ENCODE measurements around the gene MTF2.
"Not testable (repeated sequence)": the region's sequence is repeated elsewhere in the genome, so short reads cannot be mapped to it uniquely, and the experiment has no call there.

The MTF2 gene

GRCh38 chr1:93078986-93079654 lies at the start of gene MTF2:
Gene MTF2, plus strand, starts transcription at chr1:93079283. Its CDS starts 244 bp downstream, at chr1:93079527.
- peak; percentile 90 for DNase-seq (ENCODE audit: low read depth)

DNA sequence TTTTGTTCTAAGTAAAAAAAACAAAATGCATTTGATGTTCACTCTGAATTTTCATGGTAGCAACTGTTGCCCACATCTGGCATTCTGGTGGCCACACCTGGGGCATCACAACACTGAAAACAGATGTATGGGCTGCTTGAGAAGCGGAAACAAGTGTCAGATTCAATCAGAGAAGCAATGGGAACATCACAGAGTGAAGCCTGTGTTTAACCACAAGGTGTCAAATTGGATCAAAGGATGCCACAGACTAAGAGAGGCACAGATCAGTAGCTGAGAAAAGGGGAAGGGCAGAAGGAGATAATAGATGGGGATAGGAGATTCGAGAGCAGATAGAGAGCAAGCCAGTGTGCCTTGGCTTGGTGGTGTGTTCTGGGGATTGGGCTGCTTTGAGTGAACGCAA lies 49.8 kb upstream of the MTF2 start:
- no peak for DNase-seq (ENCODE audit: low read depth)

DNA sequence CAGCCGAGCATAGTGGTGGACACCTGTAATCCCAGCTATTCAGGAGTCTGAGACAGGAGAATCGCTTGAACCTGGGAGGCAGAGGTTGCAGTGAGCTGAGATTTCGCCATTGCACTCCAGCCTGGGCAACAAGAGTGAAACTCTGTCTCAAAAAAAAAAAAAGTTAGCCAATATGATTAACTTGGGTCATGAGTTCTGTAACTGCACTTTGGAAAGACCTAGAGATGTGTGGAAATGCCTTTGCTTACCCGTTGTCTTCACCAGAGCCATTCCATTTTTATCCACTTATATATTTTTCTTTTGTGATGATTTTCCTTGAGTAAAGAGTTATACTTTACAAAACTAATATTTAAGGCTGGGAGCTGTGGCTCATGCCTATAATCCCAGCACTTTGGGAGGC lies 48.9 kb upstream of the MTF2 start:
- DNase-seq (ENCODE audit: low read depth) = not testable (repeated sequence)

DNA sequence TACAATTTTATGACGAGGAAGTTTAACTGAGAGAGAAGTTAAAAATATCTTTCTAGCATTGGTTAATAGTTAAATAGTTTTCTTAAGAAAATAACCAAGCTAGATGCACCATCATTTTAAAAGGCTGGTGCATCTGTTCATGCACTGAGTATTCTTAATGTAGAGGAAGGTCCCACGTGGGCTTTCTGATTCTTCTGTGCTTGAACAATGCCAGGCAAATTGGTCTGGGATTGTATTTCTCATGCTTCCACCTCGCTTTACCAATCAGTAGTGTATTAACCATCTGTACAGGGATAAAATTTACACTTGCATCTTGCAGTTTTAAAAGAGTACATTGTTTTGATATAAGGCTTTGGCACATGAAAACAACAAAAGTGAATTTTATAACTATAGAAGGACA lies 47.4 kb upstream of the MTF2 start:
- DNase-seq (ENCODE audit: low read depth) = no peak

DNA sequence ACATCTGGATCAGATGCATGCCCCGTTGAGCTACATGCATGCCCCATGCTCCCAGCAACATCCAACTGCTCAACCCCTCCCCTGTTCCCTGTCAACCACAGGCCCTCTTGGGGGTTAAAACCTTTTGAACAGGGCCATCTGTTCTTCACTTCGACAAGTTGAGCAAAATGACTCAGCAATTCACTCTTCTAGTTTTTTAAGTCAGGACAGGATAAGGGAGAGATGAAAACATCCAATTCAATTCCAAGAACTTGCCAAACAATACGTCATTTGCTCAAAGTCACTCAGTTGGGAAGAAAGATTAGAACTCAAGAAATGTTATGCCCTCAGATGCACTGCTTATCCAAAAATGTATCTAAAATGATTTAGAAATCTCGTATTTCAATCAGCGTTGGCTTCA lies 46.1 kb upstream of the MTF2 start:
- DNase-seq (ENCODE audit: low read depth) = no peak

- DNase-seq (ENCODE audit: low read depth) = no peak
Observed at GRCh38 chr1:93033785-93034184, 45.3 kb upstream of the MTF2 start.

DNA sequence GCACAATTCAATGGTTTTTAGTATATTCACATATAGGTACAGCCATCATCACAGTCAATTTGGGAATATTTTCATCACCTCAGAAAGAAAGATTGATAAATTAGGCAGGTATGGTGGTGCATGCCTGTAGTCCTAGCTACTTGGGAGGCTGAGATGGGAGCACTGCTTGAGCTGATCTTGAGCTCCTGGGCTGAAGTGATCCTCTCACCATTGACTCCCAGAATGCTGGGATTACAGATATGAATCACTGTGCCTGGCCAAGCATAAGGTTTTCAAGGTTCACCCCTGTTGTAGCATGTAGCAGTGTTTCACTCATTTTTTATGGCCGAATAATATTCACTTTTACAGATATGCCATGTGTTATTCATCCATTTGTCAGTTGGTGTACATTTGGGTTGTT lies 44.7 kb upstream of the MTF2 start:
- DNase-seq (ENCODE audit: low read depth) = no peak

DNA sequence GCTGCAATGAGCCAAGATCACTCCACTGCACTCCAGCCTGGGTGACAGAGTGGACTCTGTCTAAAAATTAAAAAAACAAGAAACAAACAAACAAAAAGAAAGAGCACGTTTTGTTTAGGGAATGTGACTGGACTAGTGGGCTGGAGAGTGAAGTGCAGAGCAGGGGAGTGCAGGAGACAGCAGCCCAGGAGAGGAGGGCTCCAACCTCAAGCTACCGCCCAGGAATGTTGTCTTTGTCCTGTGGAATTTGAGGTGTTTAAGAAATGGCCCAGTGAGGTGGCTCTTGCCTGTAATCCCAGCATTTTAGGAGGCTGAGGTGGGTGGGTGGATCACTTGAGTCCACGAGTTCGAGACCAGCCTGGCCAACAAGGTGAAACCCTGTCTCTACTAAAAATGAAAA lies 42.4 kb upstream of the MTF2 start:
- no peak for DNase-seq (ENCODE audit: low read depth)

- no peak for DNase-seq (ENCODE audit: low read depth)
Observed at GRCh38 chr1:93042187-93043056, 36.7 kb upstream of the MTF2 start.

GRCh38 chr1:93043057-93043557 lies 36.0 kb upstream of the MTF2 start:
- DNase-seq (ENCODE audit: low read depth) = no peak

DNA sequence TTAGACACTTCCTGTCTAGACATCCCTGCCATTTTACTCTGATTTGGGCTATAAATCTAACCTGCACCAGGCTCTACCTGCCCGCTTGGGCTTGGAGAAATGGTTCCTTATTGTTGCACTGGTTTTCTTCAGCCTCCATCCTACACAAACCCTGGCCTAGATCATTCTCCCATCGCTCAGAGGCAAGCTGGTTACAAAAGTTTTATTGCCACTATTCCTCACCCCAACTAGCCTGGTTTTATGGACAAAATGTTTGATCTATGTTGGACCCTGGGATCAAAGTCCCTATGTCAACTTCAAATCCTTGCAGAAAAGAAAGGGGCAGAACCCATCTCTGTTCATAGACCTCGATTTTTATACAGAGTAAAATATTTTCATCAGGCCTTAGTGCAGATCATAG lies 31.5 kb upstream of the MTF2 start:
- DNase-seq (ENCODE audit: low read depth) = no peak

DNA sequence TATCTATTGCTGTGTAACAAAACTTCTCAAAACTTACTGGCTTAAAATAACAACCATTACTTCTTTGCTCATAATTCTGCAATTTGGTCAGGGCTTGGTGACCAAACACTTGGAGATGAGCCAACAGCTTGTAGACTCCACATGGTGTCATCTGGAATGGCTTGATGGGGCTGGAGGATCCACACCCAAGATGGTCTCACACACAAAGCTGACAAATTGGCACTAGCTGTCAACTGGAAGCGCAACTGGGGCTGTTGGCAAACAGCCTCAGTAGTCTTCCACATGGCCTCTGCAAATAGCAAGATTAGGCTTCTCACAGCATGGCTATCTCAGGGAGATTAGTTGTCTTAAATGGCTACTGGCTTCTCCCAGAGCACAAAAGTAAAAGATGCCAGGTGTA lies 27.1 kb upstream of the MTF2 start:
- no peak for DNase-seq (ENCODE audit: low read depth)

DNA sequence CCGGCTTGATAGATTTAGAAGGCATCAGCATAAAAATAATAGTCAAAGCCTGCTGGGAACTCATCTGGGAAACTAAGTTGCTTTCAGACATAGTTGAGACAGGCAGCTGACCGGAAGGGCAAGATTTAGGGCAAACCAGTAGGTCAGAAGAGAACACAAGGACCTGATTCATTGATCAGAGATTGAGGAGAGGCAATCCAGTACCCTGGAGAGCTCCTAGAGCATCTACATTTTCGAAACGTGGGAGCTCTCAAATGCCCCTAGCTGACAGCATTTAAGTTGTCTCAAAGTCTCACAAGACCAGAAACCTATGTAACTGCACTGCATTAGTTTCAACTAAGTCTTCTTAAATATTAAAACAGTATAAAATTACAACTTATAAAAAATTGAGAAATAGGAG lies 22.9 kb upstream of the MTF2 start:
- DNase-seq (ENCODE audit: low read depth) = no peak

DNA sequence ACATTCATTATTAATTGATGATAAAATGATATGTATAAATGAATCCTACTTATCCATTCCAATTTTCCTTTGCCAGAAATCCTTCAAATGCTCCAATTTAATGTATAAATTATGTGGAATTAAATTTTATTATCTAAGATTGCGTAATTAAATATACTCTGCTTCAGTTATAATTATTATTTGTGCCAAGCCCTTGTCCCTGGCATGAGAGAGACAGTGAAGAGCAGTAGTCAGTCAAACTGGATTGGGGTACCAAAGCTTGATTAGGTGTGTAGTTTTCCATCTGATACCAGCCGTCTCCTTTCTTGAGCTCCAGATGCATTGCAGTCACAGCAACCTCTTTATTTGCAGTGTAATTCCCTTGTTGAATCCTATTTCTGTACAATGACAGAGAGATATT lies 22.4 kb upstream of the MTF2 start:
- DNase-seq (ENCODE audit: low read depth) = no peak

- no peak for DNase-seq (ENCODE audit: low read depth)
Observed at GRCh38 chr1:93061895-93062792, 16.9 kb upstream of the MTF2 start.

DNA sequence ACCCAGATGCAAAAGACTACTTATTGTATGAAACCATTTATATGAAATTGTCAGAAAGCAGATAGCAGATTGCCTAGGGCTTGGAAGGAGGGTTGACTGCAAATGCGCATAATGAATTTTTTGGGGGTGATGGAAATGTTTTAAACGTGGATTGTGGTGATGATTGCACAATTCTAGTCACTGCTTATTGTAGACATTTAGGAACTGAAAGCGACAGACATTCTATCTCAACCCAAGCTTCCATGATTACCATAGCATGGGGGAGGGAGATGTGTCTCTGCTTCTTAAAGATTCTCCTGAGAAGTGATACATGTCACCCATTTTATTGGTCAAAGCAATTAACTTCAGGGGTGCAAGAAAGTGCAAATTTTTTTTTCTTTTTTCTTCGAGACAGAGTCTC lies 2.8 kb upstream of the MTF2 start:
- DNase-seq (ENCODE audit: low read depth) = no peak

DNA sequence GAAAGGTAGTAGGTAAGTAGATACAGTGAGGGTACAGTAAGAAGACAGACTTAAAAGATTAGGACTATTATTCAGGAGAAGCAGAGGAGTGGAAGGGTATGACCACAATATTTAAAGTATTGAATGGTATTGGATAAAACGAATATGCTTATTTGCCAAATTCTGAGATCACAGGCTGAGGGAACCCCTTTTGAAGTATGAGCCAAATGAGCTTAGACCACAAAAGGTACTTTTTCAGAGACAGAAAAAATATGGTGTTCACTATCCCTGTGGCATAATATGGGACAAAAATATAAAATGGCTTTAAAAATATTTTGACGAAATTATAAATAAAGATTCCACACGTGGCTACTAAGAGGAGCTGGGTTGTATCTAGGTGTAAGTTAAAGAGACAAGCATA lies 880 bp upstream of the MTF2 start:
- no peak for DNase-seq (ENCODE audit: low read depth)

DNA sequence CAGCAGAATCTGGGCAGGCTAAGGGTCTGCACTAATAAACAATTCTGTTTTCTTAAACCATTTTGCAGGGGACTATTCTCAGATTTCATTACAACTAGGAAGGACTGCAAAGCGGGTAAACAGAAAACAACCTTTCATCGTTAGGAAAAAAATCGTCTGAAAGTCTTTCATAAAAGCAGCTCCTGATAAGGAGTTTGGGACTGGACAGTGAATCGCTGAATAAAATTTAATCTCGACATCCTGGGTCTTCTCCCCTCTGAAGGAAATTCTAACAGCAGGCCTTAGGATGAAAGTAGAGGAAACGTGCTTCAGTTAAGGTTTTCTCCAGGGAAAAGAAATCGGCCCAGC lies 471 bp upstream of the MTF2 start:
- no peak for DNase-seq (ENCODE audit: low read depth)

DNA sequence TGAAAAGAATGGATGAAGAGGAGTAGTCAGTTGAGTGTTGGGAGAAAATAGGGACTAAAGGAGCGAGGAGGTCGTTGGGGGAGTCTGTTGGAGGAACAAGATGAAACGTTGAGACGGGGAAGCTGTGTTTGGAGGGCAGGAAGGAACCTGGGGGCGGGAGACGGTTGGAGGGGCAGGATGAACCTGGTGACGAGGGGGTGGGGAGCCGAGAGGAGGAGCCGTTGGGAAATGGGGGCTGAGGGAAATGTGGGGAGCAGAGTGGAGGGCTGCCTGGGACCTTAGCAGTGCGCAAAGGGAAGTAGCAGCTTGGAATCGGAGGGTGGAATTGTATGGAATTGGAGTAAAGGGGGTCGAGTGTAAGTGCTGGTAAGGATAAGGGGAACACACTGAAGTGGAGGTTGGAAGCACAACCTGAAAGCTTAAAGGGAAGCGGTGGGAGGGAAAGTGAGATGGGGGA lies 630 bp downstream of the MTF2 start:
- DNase-seq (ENCODE audit: low read depth) = no peak

DNA sequence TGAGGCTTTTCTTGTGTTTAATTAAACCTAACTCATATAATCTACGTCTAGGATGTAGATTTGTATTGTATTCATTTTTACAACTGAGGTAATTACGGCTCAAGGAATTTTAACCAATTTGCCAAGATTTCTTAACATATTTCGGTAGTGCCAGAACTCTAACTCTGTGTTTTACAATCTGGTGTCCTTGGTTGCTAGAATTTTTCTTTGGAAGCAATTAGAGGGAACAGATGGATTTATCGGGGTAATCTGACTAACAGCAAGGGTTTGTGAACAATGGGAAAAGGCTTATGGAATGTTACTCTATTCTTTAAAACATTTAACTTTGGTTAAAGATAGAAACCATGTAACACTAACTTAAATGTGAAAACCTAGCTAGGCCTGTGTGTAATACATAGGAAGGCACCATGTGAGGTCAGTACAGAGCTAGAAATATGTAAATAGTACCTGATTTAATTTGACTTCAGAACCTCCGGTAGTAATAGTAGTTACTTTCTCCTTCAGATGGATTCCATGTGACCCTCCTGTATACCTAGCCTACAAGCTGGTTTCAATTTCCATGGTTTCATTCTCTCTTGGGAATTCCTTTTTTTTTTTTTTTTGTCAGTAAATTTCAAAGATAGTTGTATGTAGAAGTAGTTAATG lies 1.2 kb downstream of the MTF2 start:
- DNase-seq (ENCODE audit: low read depth) = no peak

- DNase-seq (ENCODE audit: low read depth) = no peak
Observed at GRCh38 chr1:93081716-93082115, 2.6 kb downstream of the MTF2 start.

- DNase-seq (ENCODE audit: low read depth) = no peak
Observed at GRCh38 chr1:93082313-93082712, 3.2 kb downstream of the MTF2 start.
